HepG2 (cell line): Measurements from ENCODE around the gene PRKCZ. TPM values are rescaled to one million over a fixed set of nuclear protein-coding genes. Genes with fewer than 3 reads are reported as not detected.

Experiments used
- ATAC-seq: fragments of 200-7000 bp; cut with Tn5 transposase; 3 replicates; pipeline ENCODE4 v1.9.1; 2020; ENCODE audit warnings: mild to moderate bottlenecking, moderate library complexity
- BruUV-seq: library from RNA; stranded (reverse); fragments of 400-500 nt; replicated peaks from 2 replicates; lab custom pipeline; 2021; lab: Mats Ljungman, UMichigan
- CTCF ChIA-PET: fragments of 300-600 bp; formaldehyde crosslinking; extraction: SDS; loops from one replicate; lab custom pipeline; 2021; ENCODE audit warnings: low total read pairs, inconsistent platforms, low intra/inter-chr PET ratio; lab: Yijun Ruan, JAX
- POLR2A ChIA-PET: fragments of 350-600 bp; sonication (Branson Sonifier 250); formaldehyde crosslinking; loops from one replicate; lab custom pipeline; 2020; ENCODE audit warnings: antibody characterized with exemption, inconsistent platforms; lab: Yijun Ruan, JAX
- DNase-seq: peaks from one replicate; pipeline ENCODE4 v3.0.0-alpha.2; 2015; ENCODE audit warnings: low spot score
- FAIRE-seq: peaks from 3 replicates; lab custom pipeline; 2011; peaks lifted over from hg19 to GRCh38; lab: Jason Lieb, UNC
- H2AFZ ChIP-seq: one replicate; pipeline ENCODE4 v1.6.1; 2011; ENCODE audit warnings: low read length, inconsistent platforms
- H3K27ac ChIP-seq: fragments of 300-600 bp; 3 replicates; pipeline ENCODE4 v1.8.0; 2011; ENCODE audit warnings: mixed run types, mild to moderate bottlenecking, mixed read lengths, low read length, inconsistent platforms; ENCODE audit not compliant: insufficient read depth; ENCODE audit errors: extremely low read length
- H3K27me3 ChIP-seq, 2 experiments: fragments of 200-600 bp in 1 of 2; 2 replicates in 1 of 2; 3 replicates in 1 of 2; pipeline versions ENCODE4 v1.6.0 to v1.8.0; 2011; ENCODE audit warnings: low read length in 2 of 2, mild to moderate bottlenecking in 2 of 2, moderate library complexity in 2 of 2, inconsistent platforms in 1 of 2; ENCODE audit not compliant: insufficient read depth in 2 of 2, control insufficient read depth in 1 of 2
- H3K36me3 ChIP-seq, 2 experiments: fragments of 200-600 bp in 1 of 2; replicated peaks in 1 of 2; 2 replicates in 1 of 2; 3 replicates in 1 of 2; pipeline versions ENCODE4 v1.5.1 to v1.8.0; 2011; ENCODE audit warnings: low read length in 2 of 2, inconsistent platforms in 1 of 2; ENCODE audit not compliant: insufficient read depth in 2 of 2, control insufficient read depth in 1 of 2
- H3K4me1 ChIP-seq: 2 replicates; pipeline ENCODE4 v1.5.1; 2012; ENCODE audit warnings: low read length, inconsistent platforms; ENCODE audit not compliant: insufficient read depth
- H3K4me2 ChIP-seq: 2 replicates; pipeline ENCODE4 v1.6.0; 2011; ENCODE audit warnings: low read depth, low read length, inconsistent platforms
- H3K4me3 ChIP-seq, 3 experiments: fragments of 200-600 bp in 1 of 3; sonication (generic), shearing (Covaris generic) in 1 of 3; replicated peaks in 1 of 3; 2 replicates each; pipeline ENCODE4 v1.5.1; 2011 to 2016; ENCODE audit warnings: low read length in 3 of 3, inconsistent platforms in 2 of 3, low read depth in 2 of 3, mild to moderate bottlenecking in 2 of 3, control low read depth in 1 of 3, mixed read lengths in 1 of 3; ENCODE audit not compliant: insufficient read depth in 1 of 3
- H3K79me2 ChIP-seq: one replicate; pipeline ENCODE4 v1.6.1; 2011; ENCODE audit warnings: low read length, inconsistent platforms; ENCODE audit not compliant: insufficient read depth
- H3K9ac ChIP-seq: 2 replicates; pipeline ENCODE4 v1.6.0; 2011; ENCODE audit warnings: mild to moderate bottlenecking, low read depth, low read length, inconsistent platforms; ENCODE audit not compliant: insufficient read depth
- H3K9me3 ChIP-seq: 2 replicates; pipeline ENCODE4 v1.5.1; 2012; ENCODE audit warnings: mild to moderate bottlenecking, low read length
- H4K20me1 ChIP-seq: 2 replicates; pipeline ENCODE4 v1.6.0; 2011; ENCODE audit warnings: inconsistent platforms, mild to moderate bottlenecking, low read length, moderate library complexity; ENCODE audit not compliant: insufficient read depth
- CEBPG ChIP-seq: IDR thresholded peaks from 2 replicates; pipeline ENCODE4 v1.6.1; 2016
- MAFK ChIP-seq, 2 experiments: IDR thresholded peaks in 1 of 2; conservative IDR thresholded peaks in 1 of 2; 2 replicates each; pipeline ENCODE4 v1.6.1; 2011; ENCODE audit warnings: improper control_type of control experiment in 2 of 2, low read length in 2 of 2
- MTF1 ChIP-seq: sonication (generic); formaldehyde crosslinking; IDR thresholded peaks from 2 replicates; pipeline ENCODE4 v1.5.0; 2020; ENCODE audit warnings: missing genetic modification reagents
- PLRG1 ChIP-seq: fragments of 450-650 bp; conservative IDR thresholded peaks from 2 replicates; pipeline ENCODE4 v1.6.1; 2016
- RXRA ChIP-seq: sonication (generic); formaldehyde crosslinking; IDR thresholded peaks from 2 replicates; pipeline ENCODE4 v1.5.1; 2020; ENCODE audit warnings: missing genetic modification reagents
- SOX5 ChIP-seq: IDR thresholded peaks from 2 replicates; pipeline ENCODE4 v1.6.1; 2016; ENCODE audit warnings: borderline replicate concordance
- SP1 ChIP-seq, 2 experiments: fragments of 450-650 bp in 1 of 2; sonication (generic) in 1 of 2; formaldehyde crosslinking in 1 of 2; IDR thresholded peaks; 2 replicates each; pipeline versions ENCODE4 v1.4.0 to v1.6.1; 2016 to 2020; ENCODE audit warnings: missing genetic modification reagents in 1 of 2
- WGBS: methylation state at CpG from one replicate; pipeline ENCODE4 v1.1.6; 2017; ENCODE audit warnings: low lambda C conversion rate; 5-methylcytosine and 5-hydroxymethylcytosine counted together
- in situ Hi-C: cut with HindIII; loops from 2 replicates; pipeline ENCODE4 v1.10.0; 2017; ENCODE audit warnings: low pct_unique_long_range_greater_than_20kb; ENCODE audit not compliant: extremely low pct_ligation_motif_present
- intact Hi-C: fragments of 100-400 bp; cut with micrococcal nuclease; formaldehyde crosslinking; loops from one replicate; pipeline ENCODE4 v1.10.0; 2022; ENCODE audit not compliant: unreplicated experiment
- polyA plus RNA-seq, 8 experiments: library from polyadenylated mRNA; depleted of rRNA in 3 of 8; stranded (reverse) in 7 of 8; unstranded in 1 of 8; fragments of >200 nt; fragmentation: Illumina TruSeq in 4 of 8; extraction: Trizol in 4 of 8; gene quantifications; 2 replicates each; pipeline versions ENCODE4 v1.2.1 to v1.2.3, GENCODE V29; 2011 to 2016; ENCODE audit warnings: low read depth in 4 of 8, missing spikeins in 1 of 8, mixed read lengths in 1 of 8; ENCODE audit not compliant: insufficient read depth in 1 of 8
- total RNA-seq, 5 experiments: library from RNA; depleted of rRNA; stranded (reverse); fragments of >200 nt; fragmentation: Illumina TruSeq; extraction: Trizol; gene quantifications; 2 replicates each; pipeline ENCODE4 v1.2.3, GENCODE V29; 2016; ENCODE audit warnings: low read depth in 1 of 5
- TF ChIP-seq, protein P1 (sequence below): sonication (generic); formaldehyde crosslinking; IDR thresholded peaks from 2 replicates; pipeline ENCODE4 v1.4.0; 2020; ENCODE audit warnings: missing genetic modification reagents
- TF ChIP-seq, protein P2 (sequence below): IDR thresholded peaks from 2 replicates; pipeline ENCODE4 v1.6.1; 2016; ENCODE audit warnings: low read depth, borderline replicate concordance
- TF ChIP-seq, protein P3 (sequence below): sonication (generic); formaldehyde crosslinking; IDR thresholded peaks from 2 replicates; pipeline ENCODE4 v1.4.0; 2020; ENCODE audit warnings: missing genetic modification reagents
- TF ChIP-seq, protein P4 (sequence below): sonication (generic); formaldehyde crosslinking; IDR thresholded peaks from 2 replicates; pipeline ENCODE4 v1.8.0; 2022; ENCODE audit warnings: mild to moderate bottlenecking, missing genetic modification reagents, borderline replicate concordance
- TF ChIP-seq, protein P5 (sequence below): sonication (generic); formaldehyde crosslinking; IDR thresholded peaks from 2 replicates; pipeline ENCODE4 v1.8.0; 2022; ENCODE audit warnings: mild to moderate bottlenecking, missing genetic modification reagents, moderate library complexity

PRKCZ gene
- total and polyA plus RNA-seq, 2 of the 13 experiments (the other 11 are each of a cell fraction or from before 2014, with no cell fraction given): 34.7 to 85.2 TPM

DNA sequence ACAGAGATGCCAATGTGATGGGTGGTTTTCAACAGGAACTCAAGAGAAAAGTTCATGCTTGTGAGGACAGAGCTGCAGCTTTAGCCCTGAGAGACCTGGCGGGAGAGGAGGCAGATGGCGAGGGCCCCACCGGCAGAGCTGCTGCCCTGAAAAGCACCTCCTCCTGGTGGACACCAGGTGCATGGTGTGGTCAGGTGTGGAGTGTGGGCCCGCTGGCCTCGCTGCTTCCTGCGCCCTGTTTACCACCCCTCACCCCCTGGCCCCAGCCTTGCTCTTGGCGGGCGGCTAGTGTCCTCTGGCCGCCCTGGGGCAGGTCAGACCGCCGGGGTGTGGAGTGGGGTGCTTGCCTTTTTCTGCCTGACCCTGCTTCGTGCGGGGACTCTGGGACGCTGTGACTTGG is 42.8 kb downstream of the PRKCZ start:
- H3K27me3 ChIP-seq: no peaks in the 10 kb centered on the region
- no TSS peak for BruUV-seq
- 90% methylated on average over 2 of the region's 14 CpGs for whole genome bisulfite sequencing
- no peak overlapping the region for H3K27ac ChIP-seq
- no peaks in the 10 kb centered on the region for H3K9me3 ChIP-seq
- POLR2A ChIA-PET: no interaction called here
- H3K36me3 ChIP-seq: no peaks in the 10 kb centered on the region; a peak in 1 of 5 replicates
- no peak overlapping the region for H3K9ac ChIP-seq
- in situ Hi-C loops: no loop called here
- 0 out of 3 replicates have a peak, but pooled peaks have one; percentile 15 for ATAC-seq
- FAIRE-seq: no peak
- DNase-seq: no peak
- TF ChIP-seq, protein P1, sequence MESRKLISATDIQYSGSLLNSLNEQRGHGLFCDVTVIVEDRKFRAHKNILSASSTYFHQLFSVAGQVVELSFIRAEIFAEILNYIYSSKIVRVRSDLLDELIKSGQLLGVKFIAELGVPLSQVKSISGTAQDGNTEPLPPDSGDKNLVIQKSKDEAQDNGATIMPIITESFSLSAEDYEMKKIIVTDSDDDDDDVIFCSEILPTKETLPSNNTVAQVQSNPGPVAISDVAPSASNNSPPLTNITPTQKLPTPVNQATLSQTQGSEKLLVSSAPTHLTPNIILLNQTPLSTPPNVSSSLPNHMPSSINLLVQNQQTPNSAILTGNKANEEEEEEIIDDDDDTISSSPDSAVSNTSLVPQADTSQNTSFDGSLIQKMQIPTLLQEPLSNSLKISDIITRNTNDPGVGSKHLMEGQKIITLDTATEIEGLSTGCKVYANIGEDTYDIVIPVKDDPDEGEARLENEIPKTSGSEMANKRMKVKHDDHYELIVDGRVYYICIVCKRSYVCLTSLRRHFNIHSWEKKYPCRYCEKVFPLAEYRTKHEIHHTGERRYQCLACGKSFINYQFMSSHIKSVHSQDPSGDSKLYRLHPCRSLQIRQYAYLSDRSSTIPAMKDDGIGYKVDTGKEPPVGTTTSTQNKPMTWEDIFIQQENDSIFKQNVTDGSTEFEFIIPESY (CRISPR knock-in tag): peak; percentile 61; the same call in 1 of the 2 replicates
- no peak for TF ChIP-seq CEBPG (CRISPR knock-in tag)
- TF ChIP-seq, all 625 proteins: peak for 1
- Histone ChIP-seq H3K79me2 (no peaks in the 10 kb centered on the region), H3K4me2 (no peak overlapping the region), H2AFZ (no peak overlapping the region), H3K4me1 (peaks cover 13% of the 10 kb centered on the region; the same call in 1 of the 2 replicates), H4K20me1 (0 out of 2 replicates have a peak, but pooled peaks cover 5% of the 10 kb centered on the region), H3K4me3 (no peak overlapping the region)
- CTCF ChIA-PET: interaction anchor here (1.4 kb wide), 1 partner anchor 47 kb away, joined by 9 read pairs; no protein-coding TSS in a partner anchor
- intact Hi-C loops: no loop called here

DNA sequence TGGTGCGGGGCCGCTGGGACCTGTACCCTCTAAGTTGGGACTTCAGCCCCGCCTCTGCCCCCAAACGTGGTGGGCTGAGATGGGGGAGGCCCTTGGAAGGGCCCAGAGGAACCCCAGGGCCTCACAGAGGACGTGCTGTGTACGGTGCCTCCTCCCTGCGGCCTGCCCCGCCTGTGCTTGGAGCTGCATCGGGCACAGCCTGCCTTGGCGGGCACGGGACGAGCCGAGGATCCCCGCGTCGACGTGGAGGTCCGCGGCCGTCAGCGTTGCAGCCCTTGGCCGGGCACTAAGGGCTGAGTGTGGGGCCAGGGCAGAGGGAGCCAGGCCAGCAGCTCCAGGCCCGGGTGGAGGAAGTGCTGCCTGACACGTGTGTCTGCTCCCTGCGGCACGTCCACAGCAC is 43.4 kb downstream of the PRKCZ start:
- Histone ChIP-seq H3K4me2 (no peak overlapping the region), H3K36me3 (no peaks in the 10 kb centered on the region; a peak in 1 of 5 replicates), H3K79me2 (no peaks in the 10 kb centered on the region), H3K9me3 (no peaks in the 10 kb centered on the region), H2AFZ (no peak overlapping the region), H3K27me3 (no peaks in the 10 kb centered on the region), H3K9ac (no peak overlapping the region), H3K4me3 (no peak overlapping the region), H3K27ac (no peak overlapping the region), H4K20me1 (0 out of 2 replicates have a peak, but pooled peaks cover 5% of the 10 kb centered on the region), H3K4me1 (peaks cover 13% of the 10 kb centered on the region; the same call in 1 of the 2 replicates)
- FAIRE-seq: no peak
- in situ Hi-C loops (no loop called here), intact Hi-C loops (no loop called here)
- ChIA-PET CTCF (no interaction called here), POLR2A (no interaction called here)
- no peak for DNase-seq
- WGBS: 93% methylated on average over 9 of the region's 26 CpGs
- no peak for ATAC-seq
- BruUV-seq: no TSS peak
- TF ChIP-seq, protein P2, sequence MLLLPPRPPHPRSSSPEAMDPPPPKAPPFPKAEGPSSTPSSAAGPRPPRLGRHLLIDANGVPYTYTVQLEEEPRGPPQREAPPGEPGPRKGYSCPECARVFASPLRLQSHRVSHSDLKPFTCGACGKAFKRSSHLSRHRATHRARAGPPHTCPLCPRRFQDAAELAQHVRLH (CRISPR knock-in tag): no peak
- TF ChIP-seq, protein P3, sequence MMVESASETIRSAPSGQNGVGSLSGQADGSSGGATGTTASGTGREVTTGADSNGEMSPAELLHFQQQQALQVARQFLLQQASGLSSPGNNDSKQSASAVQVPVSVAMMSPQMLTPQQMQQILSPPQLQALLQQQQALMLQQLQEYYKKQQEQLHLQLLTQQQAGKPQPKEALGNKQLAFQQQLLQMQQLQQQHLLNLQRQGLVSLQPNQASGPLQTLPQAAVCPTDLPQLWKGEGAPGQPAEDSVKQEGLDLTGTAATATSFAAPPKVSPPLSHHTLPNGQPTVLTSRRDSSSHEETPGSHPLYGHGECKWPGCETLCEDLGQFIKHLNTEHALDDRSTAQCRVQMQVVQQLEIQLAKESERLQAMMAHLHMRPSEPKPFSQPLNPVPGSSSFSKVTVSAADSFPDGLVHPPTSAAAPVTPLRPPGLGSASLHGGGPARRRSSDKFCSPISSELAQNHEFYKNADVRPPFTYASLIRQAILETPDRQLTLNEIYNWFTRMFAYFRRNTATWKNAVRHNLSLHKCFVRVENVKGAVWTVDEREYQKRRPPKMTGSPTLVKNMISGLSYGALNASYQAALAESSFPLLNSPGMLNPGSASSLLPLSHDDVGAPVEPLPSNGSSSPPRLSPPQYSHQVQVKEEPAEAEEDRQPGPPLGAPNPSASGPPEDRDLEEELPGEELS (CRISPR knock-in tag): no peak
- TF ChIP-seq MAFK (conservative IDR thresholded peaks at IDR 0.05 in 1 of 2, IDR thresholded peaks at IDR 0.05 in 1 of 2; ENCODE audit: low read length in 2 of 2) (no peak), SP1 (IDR thresholded peaks at IDR 0.05) (no peak), SP1 (CRISPR knock-in tag; IDR thresholded peaks at IDR 0.05) (no peak), MTF1 (CRISPR knock-in tag) (no peak), RXRA (CRISPR knock-in tag) (no peak), PLRG1 (no peak), SOX5 (CRISPR knock-in tag) (no peak)
- TF ChIP-seq, protein P4, sequence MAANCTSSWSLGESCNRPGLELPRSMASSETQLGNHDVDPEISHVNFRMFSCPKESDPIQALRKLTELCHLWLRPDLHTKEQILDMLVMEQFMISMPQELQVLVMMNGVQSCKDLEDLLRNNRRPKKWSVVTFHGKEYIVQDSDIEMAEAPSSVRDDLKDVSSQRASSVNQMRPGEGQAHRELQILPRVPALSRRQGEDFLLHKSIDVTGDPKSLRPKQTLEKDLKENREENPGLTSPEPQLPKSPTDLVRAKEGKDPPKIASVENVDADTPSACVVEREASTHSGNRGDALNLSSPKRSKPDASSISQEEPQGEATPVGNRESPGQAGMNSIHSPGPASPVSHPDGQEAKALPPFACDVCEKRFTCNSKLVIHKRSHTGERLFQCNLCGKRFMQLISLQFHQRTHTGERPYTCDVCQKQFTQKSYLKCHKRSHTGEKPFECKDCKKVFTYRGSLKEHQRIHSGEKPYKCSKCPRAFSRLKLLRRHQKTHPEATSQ: no peak
- TF ChIP-seq, protein P5, sequence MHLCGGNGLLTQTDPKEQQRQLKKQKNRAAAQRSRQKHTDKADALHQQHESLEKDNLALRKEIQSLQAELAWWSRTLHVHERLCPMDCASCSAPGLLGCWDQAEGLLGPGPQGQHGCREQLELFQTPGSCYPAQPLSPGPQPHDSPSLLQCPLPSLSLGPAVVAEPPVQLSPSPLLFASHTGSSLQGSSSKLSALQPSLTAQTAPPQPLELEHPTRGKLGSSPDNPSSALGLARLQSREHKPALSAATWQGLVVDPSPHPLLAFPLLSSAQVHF (CRISPR knock-in tag): no peak
